Left hindlimb (tissue), 1 donor: ENCODE measurements around the gene PARP1.

Experiments used
- DNase-seq: peaks from one replicate; pipeline ENCODE4 v3.0.0-alpha.2; 2018

The PARP1 gene

GRCh38 chr1:226404904-226405222, 3.0 kb downstream of the PARP1 start:
- no peak for DNase-seq

GRCh38 chr1:226404063-226404903, 3.6 kb downstream of the PARP1 start:
- DNase-seq: no peak

- no peak for DNase-seq
These were observed 4.5 kb downstream of the PARP1 start for GRCh38 chr1:226403201-226404034.

GRCh38 chr1:226402739-226403165, 5.1 kb downstream of the PARP1 start:
- DNase-seq: no peak

- DNase-seq: no peak
These were observed 6.3 kb downstream of the PARP1 start for GRCh38 chr1:226401355-226402303.

- DNase-seq: no peak
These were observed 7.2 kb downstream of the PARP1 start for GRCh38 chr1:226400519-226401354.

- no peak for DNase-seq
These were observed 9.8 kb downstream of the PARP1 start for GRCh38 chr1:226397955-226398636.

- no peak for DNase-seq
These were observed 10.6 kb downstream of the PARP1 start for GRCh38 chr1:226397011-226397926.

GRCh38 chr1:226395753-226396152, 12.1 kb downstream of the PARP1 start:
- DNase-seq: no peak

GRCh38 chr1:226394462-226394861, 13.4 kb downstream of the PARP1 start:
- DNase-seq: no peak

- no peak for DNase-seq
These were observed 17.2 kb downstream of the PARP1 start for GRCh38 chr1:226390681-226391080.

GRCh38 chr1:226388131-226388530, 19.8 kb downstream of the PARP1 start:
- no peak for DNase-seq

- DNase-seq: no peak
These were observed 23.2 kb downstream of the PARP1 start for GRCh38 chr1:226384717-226385116.

GRCh38 chr1:226384040-226384439, 23.9 kb downstream of the PARP1 start:
- no peak for DNase-seq

GRCh38 chr1:226382030-226382429, 25.9 kb downstream of the PARP1 start:
- no peak for DNase-seq

GRCh38 chr1:226381226-226381998, 26.5 kb downstream of the PARP1 start:
- no peak for DNase-seq

- DNase-seq: no peak
These were observed 29.8 kb downstream of the PARP1 start for GRCh38 chr1:226378071-226378470.

GRCh38 chr1:226376300-226376699, 31.6 kb downstream of the PARP1 start:
- DNase-seq: no peak

GRCh38 chr1:226373376-226373775, 34.5 kb downstream of the PARP1 start:
- no peak for DNase-seq
